ENCODE measurements around the gene ISOC2.

The ISOC2 gene

DNA sequence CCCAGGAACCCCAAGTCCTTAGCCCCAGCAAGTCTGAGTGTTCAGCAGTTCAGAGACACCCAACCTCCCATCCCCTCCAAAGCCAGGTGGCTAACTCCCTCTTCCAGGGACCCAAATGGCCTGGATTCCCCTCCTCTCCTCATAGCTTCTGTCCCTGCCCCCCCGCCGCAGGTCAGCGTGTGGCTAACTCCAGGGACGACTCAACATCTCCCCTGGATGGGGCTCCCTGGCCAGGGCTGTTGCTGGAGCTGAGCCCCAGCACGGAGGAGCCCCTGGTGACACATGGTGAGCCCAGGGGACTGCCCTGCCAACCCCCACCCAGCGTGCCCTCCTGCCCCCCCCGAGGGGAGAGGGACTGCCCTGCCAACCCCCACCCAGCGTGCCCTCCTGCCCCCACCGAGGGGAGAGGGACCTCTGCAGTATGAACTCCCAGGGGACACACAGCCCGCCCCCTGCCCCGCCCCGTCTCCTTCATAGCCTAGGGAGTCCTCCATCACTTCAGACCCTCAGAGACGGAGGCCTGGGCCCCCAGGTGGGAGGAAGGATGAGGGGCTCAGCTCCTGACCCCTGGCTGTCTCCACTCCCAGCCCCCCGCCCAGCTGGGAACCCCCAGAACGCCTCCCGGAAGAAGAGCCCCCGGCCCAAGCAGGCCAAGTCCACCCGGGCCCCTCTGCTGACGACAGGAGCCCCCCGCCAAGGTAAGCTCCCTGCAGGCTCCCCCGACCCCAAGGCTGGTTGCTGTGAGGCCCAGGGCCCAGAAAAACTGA lies 28.5 kb upstream of the ISOC2 start:
- DNase-seq, result no peak

GRCh38 chr19:55488986-55489710 lies 27.7 kb upstream of the ISOC2 start:
- no peak for DNase-seq

DNA sequence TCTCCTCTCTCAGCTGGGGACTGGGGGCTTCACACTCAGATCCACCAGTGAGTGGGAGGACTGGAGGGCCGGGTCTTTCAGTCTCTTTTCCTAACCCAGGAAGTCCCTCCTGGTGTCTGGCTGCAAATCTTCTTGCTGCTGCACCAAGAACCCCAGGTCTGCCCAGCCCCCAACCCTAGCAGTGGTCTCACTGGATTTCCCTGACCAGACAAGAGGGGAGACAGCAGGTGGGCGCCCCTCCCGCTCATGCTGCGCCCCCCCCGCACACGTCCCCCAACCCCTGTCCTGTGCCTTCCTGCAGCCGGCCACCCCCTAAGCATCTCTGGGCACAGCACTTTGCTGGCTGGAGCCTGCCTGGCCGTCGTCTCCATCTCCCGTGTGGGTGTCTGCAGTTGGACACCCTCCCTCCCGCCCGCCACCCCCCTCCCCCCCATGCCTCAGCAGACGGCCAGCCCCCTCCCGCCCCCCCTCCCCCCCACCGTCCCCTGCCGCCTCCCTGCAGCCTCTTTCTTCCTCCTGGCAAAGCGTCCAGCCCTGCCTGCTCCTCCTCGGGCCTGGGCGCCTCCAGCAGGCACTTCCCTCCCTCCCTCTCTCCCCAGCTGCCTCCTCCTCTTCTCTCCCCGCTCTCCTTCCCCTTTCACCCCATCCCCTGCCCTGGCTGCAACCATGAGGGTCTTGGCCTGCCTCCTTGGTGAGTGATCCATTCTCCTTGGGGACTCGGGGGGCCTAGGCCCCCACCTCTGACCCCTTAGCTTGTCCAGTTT lies 26.7 kb upstream of the ISOC2 start, which contains the start of gene SSC5D:
SSC5D (plus strand) TSS at position 513 of the 764 bp plus-strand sequence; CDS start at position 667, 154 bp downstream.
- peak; percentile 53 for DNase-seq

DNA sequence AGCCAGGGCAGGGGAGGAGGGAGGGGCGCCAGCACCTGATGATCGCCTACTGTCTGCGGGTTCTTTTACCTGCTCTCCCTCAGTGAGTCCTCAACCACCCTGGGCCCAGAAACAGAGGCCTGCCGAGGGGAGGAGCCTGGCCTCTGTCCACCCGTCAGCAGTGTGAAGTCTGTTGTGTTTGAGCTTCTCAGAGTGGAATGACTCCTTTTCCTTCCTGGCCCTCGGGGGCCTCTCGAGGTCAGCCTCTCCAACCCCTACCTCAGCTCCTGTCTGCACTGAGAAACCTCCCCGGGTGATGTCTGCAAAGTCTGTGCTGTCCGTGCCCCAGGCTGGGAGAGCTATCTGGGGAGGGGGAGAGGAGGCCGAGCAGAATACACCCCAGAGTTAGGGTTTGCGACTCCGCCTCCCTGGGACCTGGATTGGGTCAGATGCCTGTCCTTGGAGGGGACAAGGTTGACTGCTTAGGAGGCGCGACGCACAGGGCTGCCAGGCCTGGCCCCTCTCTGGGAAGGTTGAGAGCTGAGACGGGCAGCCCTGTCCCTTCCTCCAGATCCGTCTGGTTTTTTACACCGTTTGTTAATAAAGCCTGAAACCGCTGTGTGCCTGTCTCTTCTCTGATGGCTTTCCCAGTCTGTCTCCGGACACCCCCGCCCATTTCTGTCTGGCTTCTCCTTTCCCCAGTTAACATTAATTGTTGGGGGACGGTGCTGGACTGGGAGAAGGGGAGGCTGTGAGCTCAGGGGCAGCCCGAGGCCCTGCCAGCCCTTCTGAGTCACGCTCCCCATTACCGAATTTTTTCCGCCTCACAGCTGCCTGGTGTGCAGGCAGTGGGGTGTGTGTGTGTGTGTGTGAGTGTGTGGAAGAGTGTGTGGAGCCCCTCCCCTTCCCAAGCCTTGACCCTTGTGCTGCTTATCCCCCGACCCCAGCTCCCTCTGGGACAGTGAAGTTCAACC lies 25.8 kb upstream of the ISOC2 start:
- DNase-seq, result no peak

- no peak for DNase-seq
These were observed 24.9 kb upstream of the ISOC2 start for GRCh38 chr19:55486043-55486970.

GRCh38 chr19:55485439-55486011 lies 24.1 kb upstream of the ISOC2 start:
- DNase-seq, result no peak

DNA sequence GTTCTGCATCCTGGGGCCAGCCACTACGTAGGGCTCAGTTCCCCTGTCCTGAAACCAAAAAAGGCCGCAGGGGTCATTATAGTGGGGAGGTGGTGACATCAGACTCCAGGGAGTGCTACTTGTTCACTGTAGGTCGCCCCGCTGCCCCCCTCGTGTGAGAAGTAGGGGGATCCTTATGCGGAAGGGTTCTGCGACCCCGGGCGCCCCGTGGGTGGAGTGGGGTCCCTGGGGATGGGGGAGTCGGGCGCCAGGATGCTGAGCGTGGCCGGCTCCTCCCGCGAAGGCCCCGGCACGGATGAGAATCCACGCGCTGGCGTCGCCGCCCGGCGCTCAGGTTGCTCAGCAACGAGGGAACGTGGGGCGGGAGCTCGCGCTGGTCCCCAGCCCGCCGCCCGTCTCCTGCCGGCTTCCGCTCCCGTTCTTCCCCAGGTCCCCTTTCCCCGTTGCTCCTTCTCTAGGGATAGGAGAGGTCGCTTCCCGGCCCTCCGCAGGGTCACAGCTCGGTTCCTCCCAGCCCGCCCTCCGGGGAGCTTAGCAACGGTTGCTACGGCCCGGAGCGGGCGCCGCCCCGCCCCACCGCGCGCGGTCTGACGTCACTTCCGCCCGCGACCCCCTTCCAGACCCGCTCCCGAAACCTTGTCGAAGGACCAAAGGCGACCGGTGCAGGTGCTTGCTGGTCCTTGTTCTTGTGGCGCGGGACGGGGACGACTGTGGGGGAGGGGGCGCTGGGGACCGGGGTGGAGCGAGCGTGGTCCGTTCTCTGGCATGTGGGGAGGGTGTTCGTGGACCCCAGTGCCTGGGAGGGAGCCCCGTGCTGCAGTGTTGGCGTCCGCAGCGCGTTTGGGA lies 23.4 kb upstream of the ISOC2 start, which contains the start of gene NAT14:
NAT14 (plus strand) TSS at position 596 of the 846 bp plus-strand sequence. CDS start 521 bp downstream, outside the sequence.
- peak; percentile 84 for DNase-seq

GRCh38 chr19:55483706-55484592 lies 22.5 kb upstream of the ISOC2 start:
- no peak for DNase-seq

DNA sequence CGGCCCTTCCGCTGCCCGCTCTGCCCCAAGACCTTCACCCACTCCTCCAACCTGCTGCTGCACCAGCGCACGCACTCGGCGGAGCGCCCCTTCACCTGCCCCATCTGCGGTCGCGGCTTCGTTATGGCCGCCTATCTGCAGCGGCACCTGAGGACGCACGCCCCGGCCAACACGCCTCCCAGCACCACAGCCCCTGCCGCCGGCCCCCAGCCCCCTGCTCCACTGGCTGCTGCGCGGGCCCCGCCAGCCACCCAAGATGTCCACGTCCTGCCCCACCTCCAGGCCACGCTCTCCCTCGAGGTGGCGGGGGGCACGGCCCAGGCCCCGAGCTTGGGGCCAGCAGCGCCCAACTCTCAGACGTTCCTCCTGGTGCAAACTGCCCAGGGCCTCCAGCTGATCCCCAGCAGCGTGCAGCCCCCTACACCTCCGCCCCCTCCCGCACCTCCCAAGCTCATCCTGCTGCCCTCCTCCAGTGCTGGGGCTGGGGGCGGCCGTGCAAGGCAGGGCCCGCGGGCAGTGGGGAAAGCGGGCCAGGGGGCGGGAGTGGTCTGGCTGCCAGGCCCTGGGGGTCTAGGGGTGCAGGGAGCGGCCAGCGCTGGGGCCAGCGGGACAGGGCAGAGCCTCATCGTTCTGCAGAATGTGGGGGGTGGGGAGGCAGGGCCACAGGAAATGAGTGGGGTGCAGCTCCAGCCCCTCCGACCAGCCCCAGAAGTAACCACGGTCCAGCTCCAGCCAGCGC lies 21.7 kb upstream of the ISOC2 start:
- no peak for DNase-seq

GRCh38 chr19:55482156-55482961 lies 20.9 kb upstream of the ISOC2 start:
- DNase-seq, result no peak

DNA sequence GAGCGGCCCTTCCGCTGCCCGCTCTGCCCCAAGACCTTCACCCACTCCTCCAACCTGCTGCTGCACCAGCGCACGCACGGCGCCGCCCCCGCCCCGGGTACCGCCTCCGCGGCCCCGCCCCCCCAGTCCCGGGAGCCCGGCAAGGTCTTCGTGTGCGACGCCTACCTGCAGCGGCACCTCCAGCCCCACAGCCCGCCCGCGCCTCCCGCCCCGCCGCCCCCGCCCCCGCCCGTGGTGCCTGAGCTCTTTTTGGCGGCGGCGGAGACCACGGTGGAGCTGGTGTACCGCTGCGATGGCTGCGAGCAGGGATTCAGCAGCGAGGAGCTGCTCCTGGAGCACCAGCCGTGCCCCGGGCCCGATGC lies 20.3 kb upstream of the ISOC2 start:
- DNase-seq, result no peak

DNA sequence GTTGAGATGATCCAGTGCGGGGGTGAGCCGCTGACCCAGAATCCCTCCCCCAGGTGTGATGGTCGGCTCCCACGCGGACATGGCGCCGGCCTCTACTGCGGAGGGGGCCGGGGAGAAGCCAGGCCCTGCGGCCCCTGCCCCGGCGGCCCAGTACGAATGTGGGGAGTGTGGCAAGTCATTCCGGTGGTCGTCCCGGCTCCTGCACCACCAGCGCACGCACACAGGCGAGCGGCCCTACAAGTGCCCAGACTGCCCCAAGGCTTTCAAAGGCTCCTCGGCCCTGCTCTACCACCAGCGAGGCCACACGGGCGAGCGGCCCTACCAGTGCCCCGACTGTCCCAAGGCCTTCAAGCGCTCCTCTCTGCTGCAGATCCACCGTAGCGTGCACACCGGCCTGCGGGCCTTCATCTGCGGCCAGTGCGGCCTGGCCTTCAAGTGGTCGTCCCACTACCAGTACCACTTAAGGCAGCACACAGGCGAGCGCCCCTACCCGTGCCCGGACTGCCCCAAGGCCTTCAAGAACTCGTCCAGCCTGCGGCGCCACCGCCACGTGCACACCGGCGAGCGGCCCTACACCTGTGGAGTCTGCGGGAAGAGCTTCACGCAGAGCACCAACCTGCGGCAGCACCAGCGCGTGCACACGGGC lies 19.8 kb upstream of the ISOC2 start:
- DNase-seq, result no peak

- DNase-seq, result no peak
These were observed 18.2 kb upstream of the ISOC2 start for GRCh38 chr19:55479451-55480230.

DNA sequence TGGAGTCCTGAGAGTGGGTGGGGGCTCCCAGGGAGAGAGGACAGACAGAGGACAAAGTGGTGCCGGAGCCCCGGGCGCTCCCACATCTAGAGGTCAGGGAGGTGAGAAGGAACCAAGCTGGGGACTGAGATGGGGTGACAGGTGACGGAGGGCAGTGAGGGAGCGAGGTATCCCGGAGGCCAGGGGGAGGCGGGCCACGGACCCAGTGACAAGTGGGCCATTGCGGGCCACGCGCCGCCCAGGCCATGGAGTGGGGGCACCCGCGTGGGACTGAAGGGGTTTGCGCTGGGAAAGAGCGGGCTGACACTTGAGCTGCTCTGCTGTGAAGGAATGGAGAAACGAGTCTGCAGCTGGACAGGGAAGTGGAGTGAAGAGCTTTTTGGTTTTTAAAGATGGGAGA lies 17.6 kb upstream of the ISOC2 start:
- no peak for DNase-seq

GRCh38 chr19:55478364-55478763 lies 16.9 kb upstream of the ISOC2 start:
- DNase-seq, result no peak

DNA sequence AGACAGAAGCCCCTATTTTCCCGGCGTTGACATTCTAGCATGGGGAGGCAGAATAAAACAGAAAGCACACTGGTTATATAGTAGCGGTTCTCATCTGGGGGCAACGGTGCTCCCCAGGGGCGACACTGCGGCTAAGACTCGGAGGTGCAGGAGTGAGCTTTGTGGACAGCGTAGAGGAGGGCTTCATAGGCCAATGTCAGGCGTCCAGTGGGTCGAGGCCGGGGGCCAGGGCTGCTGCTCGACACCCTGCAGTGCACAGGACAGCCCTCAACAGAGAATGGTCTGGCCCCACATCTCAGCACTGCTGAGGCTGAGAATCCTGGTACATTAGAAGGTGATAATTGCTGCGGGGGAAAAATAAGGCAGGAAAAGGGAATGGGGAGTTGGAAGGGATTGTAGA lies 16.5 kb upstream of the ISOC2 start:
- DNase-seq, result no peak

Data from OCI-M1 (cell line).